HepG2 (cell line): ENCODE data around the gene KRT73. TPM values are rescaled to one million over a fixed set of nuclear protein-coding genes. Genes with fewer than 3 reads are reported as not detected.

ENCODE experiments used
- ATAC-seq: fragments of 200-7000 bp; cut with Tn5 transposase; 3 replicates; pipeline ENCODE4 v1.9.1; 2020; ENCODE audit warnings: mild to moderate bottlenecking, moderate library complexity
- BruUV-seq: library from RNA; stranded (reverse); fragments of 400-500 nt; replicated peaks from 2 replicates; lab custom pipeline; 2021; lab: Mats Ljungman, UMichigan
- CTCF ChIA-PET: fragments of 300-600 bp; formaldehyde crosslinking; extraction: SDS; loops from one replicate; lab custom pipeline; 2021; ENCODE audit warnings: low total read pairs, inconsistent platforms, low intra/inter-chr PET ratio; lab: Yijun Ruan, JAX
- POLR2A ChIA-PET: fragments of 350-600 bp; sonication (Branson Sonifier 250); formaldehyde crosslinking; loops from one replicate; lab custom pipeline; 2020; ENCODE audit warnings: antibody characterized with exemption, inconsistent platforms; lab: Yijun Ruan, JAX
- DNase-seq: peaks from one replicate; pipeline ENCODE4 v3.0.0-alpha.2; 2015; ENCODE audit warnings: low spot score
- FAIRE-seq: peaks from 3 replicates; lab custom pipeline; 2011; peaks lifted over from hg19 to GRCh38; lab: Jason Lieb, UNC
- H2AFZ ChIP-seq: one replicate; pipeline ENCODE4 v1.6.1; 2011; ENCODE audit warnings: low read length, inconsistent platforms
- H3K27ac ChIP-seq: fragments of 300-600 bp; 3 replicates; pipeline ENCODE4 v1.8.0; 2011; ENCODE audit warnings: mixed run types, mild to moderate bottlenecking, mixed read lengths, low read length, inconsistent platforms; ENCODE audit not compliant: insufficient read depth; ENCODE audit errors: extremely low read length
- H3K27me3 ChIP-seq, 2 experiments: fragments of 200-600 bp in 1 of 2; 2 replicates in 1 of 2; 3 replicates in 1 of 2; pipeline versions ENCODE4 v1.6.0 to v1.8.0; 2011; ENCODE audit warnings: low read length in 2 of 2, mild to moderate bottlenecking in 2 of 2, moderate library complexity in 2 of 2, inconsistent platforms in 1 of 2; ENCODE audit not compliant: insufficient read depth in 2 of 2, control insufficient read depth in 1 of 2
- H3K36me3 ChIP-seq, 2 experiments: fragments of 200-600 bp in 1 of 2; replicated peaks in 1 of 2; 2 replicates in 1 of 2; 3 replicates in 1 of 2; pipeline versions ENCODE4 v1.5.1 to v1.8.0; 2011; ENCODE audit warnings: low read length in 2 of 2, inconsistent platforms in 1 of 2; ENCODE audit not compliant: insufficient read depth in 2 of 2, control insufficient read depth in 1 of 2
- H3K4me1 ChIP-seq: 2 replicates; pipeline ENCODE4 v1.5.1; 2012; ENCODE audit warnings: low read length, inconsistent platforms; ENCODE audit not compliant: insufficient read depth
- H3K4me2 ChIP-seq: 2 replicates; pipeline ENCODE4 v1.6.0; 2011; ENCODE audit warnings: low read depth, low read length, inconsistent platforms
- H3K4me3 ChIP-seq, 3 experiments: fragments of 200-600 bp in 1 of 3; sonication (generic), shearing (Covaris generic) in 1 of 3; replicated peaks in 1 of 3; 2 replicates each; pipeline ENCODE4 v1.5.1; 2011 to 2016; ENCODE audit warnings: low read length in 3 of 3, inconsistent platforms in 2 of 3, low read depth in 2 of 3, mild to moderate bottlenecking in 2 of 3, control low read depth in 1 of 3, mixed read lengths in 1 of 3; ENCODE audit not compliant: insufficient read depth in 1 of 3
- H3K79me2 ChIP-seq: one replicate; pipeline ENCODE4 v1.6.1; 2011; ENCODE audit warnings: low read length, inconsistent platforms; ENCODE audit not compliant: insufficient read depth
- H3K9ac ChIP-seq: 2 replicates; pipeline ENCODE4 v1.6.0; 2011; ENCODE audit warnings: mild to moderate bottlenecking, low read depth, low read length, inconsistent platforms; ENCODE audit not compliant: insufficient read depth
- H3K9me3 ChIP-seq: 2 replicates; pipeline ENCODE4 v1.5.1; 2012; ENCODE audit warnings: mild to moderate bottlenecking, low read length
- H4K20me1 ChIP-seq: 2 replicates; pipeline ENCODE4 v1.6.0; 2011; ENCODE audit warnings: inconsistent platforms, mild to moderate bottlenecking, low read length, moderate library complexity; ENCODE audit not compliant: insufficient read depth
- CERS6 ChIP-seq: sonication (generic); formaldehyde crosslinking; IDR thresholded peaks from 2 replicates; pipeline ENCODE4 v1.5.0; 2020; ENCODE audit warnings: missing genetic modification reagents
- ELF4 ChIP-seq: sonication (generic); formaldehyde crosslinking; IDR thresholded peaks from 2 replicates; pipeline ENCODE4 v1.5.0; 2020; ENCODE audit warnings: missing genetic modification reagents, mild to moderate bottlenecking, moderate library complexity, borderline replicate concordance
- MEIS2 ChIP-seq: sonication (generic); formaldehyde crosslinking; IDR thresholded peaks from 2 replicates; pipeline ENCODE4 v1.9.0; 2021; ENCODE audit warnings: mild to moderate bottlenecking, missing genetic modification reagents
- MIXL1 ChIP-seq: IDR thresholded peaks from 2 replicates; pipeline ENCODE4 v1.6.1; 2016
- NFE2L1 ChIP-seq: sonication (generic); formaldehyde crosslinking; IDR thresholded peaks from 2 replicates; pipeline ENCODE4 v1.4.0; 2020; ENCODE audit warnings: missing genetic modification reagents, mild to moderate bottlenecking, borderline replicate concordance
- POGZ ChIP-seq: sonication (generic); formaldehyde crosslinking; IDR thresholded peaks from 2 replicates; pipeline ENCODE4 v1.4.0; 2020; ENCODE audit warnings: mild to moderate bottlenecking, missing genetic modification reagents
- TIGD3 ChIP-seq: sonication (generic); formaldehyde crosslinking; IDR thresholded peaks from 2 replicates; pipeline ENCODE4 v1.5.1; 2020; ENCODE audit warnings: mild to moderate bottlenecking, missing genetic modification reagents, borderline replicate concordance
- TRIM24 ChIP-seq: sonication (generic); formaldehyde crosslinking; IDR thresholded peaks from 2 replicates; pipeline ENCODE4 v1.8.0; 2022; ENCODE audit warnings: mild to moderate bottlenecking, missing genetic modification reagents
- ZBTB7A ChIP-seq: sonication (generic); formaldehyde crosslinking; IDR thresholded peaks from 2 replicates; pipeline ENCODE4 v1.8.0; 2022; ENCODE audit warnings: mild to moderate bottlenecking, missing genetic modification reagents
- ZBTB8A ChIP-seq: sonication (generic); formaldehyde crosslinking; IDR thresholded peaks from 2 replicates; pipeline ENCODE4 v1.4.0; 2020; ENCODE audit warnings: mild to moderate bottlenecking, low read depth, missing genetic modification reagents, borderline replicate concordance
- ZNF275 ChIP-seq: sonication (generic); formaldehyde crosslinking; IDR thresholded peaks from 2 replicates; pipeline ENCODE4 v1.8.0; 2022; ENCODE audit warnings: missing genetic modification reagents, mild to moderate bottlenecking, inconsistent platforms, borderline replicate concordance
- ZNF652 ChIP-seq: IDR thresholded peaks from 2 replicates; pipeline ENCODE4 v1.6.1; 2016; ENCODE audit warnings: low read depth, borderline replicate concordance
- ZNF660 ChIP-seq: sonication (generic); formaldehyde crosslinking; IDR thresholded peaks from 2 replicates; pipeline ENCODE4 v1.5.1; 2020; ENCODE audit warnings: mild to moderate bottlenecking, low read depth, missing genetic modification reagents, borderline replicate concordance
- WGBS: methylation state at CpG from one replicate; pipeline ENCODE4 v1.1.6; 2017; ENCODE audit warnings: low lambda C conversion rate; 5-methylcytosine and 5-hydroxymethylcytosine counted together
- in situ Hi-C: cut with HindIII; loops from 2 replicates; pipeline ENCODE4 v1.10.0; 2017; ENCODE audit warnings: low pct_unique_long_range_greater_than_20kb; ENCODE audit not compliant: extremely low pct_ligation_motif_present
- intact Hi-C: fragments of 100-400 bp; cut with micrococcal nuclease; formaldehyde crosslinking; loops from one replicate; pipeline ENCODE4 v1.10.0; 2022; ENCODE audit not compliant: unreplicated experiment
- polyA plus RNA-seq, 8 experiments: library from polyadenylated mRNA; depleted of rRNA in 3 of 8; stranded (reverse) in 7 of 8; unstranded in 1 of 8; fragments of >200 nt; fragmentation: Illumina TruSeq in 4 of 8; extraction: Trizol in 4 of 8; gene quantifications; 2 replicates each; pipeline versions ENCODE4 v1.2.1 to v1.2.3, GENCODE V29; 2011 to 2016; ENCODE audit warnings: low read depth in 4 of 8, missing spikeins in 1 of 8, mixed read lengths in 1 of 8; ENCODE audit not compliant: insufficient read depth in 1 of 8
- total RNA-seq, 5 experiments: library from RNA; depleted of rRNA; stranded (reverse); fragments of >200 nt; fragmentation: Illumina TruSeq; extraction: Trizol; gene quantifications; 2 replicates each; pipeline ENCODE4 v1.2.3, GENCODE V29; 2016; ENCODE audit warnings: low read depth in 1 of 5
- TF ChIP-seq, protein P1 (sequence below): sonication (generic); formaldehyde crosslinking; IDR thresholded peaks from 2 replicates; pipeline ENCODE4 v1.5.0; 2020; ENCODE audit warnings: missing genetic modification reagents
- TF ChIP-seq, protein P2 (sequence below): sonication (generic); formaldehyde crosslinking; IDR thresholded peaks from 2 replicates; pipeline ENCODE4 v1.5.0; 2020; ENCODE audit warnings: missing genetic modification reagents, mild to moderate bottlenecking, borderline replicate concordance
- TF ChIP-seq, protein P3 (sequence below): sonication (generic); formaldehyde crosslinking; conservative IDR thresholded peaks from 2 replicates; pipeline ENCODE4 v1.4.0; 2020; ENCODE audit warnings: mild to moderate bottlenecking, missing genetic modification reagents, moderate library complexity

Gene KRT73
- total and polyA plus RNA-seq, 2 of the 13 experiments (the other 11 are each of a cell fraction or from before 2014, with no cell fraction given): not detected

- Histone ChIP-seq H3K79me2 (no peaks in the 10 kb centered on the region), H3K9ac (no peak overlapping the region), H4K20me1 (no peaks in the 10 kb centered on the region), H3K4me2 (no peak overlapping the region), H3K27ac (no peak overlapping the region), H3K36me3 (no peaks in the 10 kb centered on the region), H2AFZ (no peak overlapping the region), H3K27me3 (peaks cover 4 to 45% of the 10 kb centered on the region in 2 experiments; a peak in 2 of 5 replicates), H3K4me1 (no peaks in the 10 kb centered on the region), H3K9me3 (no peaks in the 10 kb centered on the region), H3K4me3 (no peak overlapping the region)
- intact Hi-C loops (loop anchor here (2.0 kb wide), 1 partner anchor 288 kb away; no protein-coding TSS in a partner anchor), in situ Hi-C loops (loop anchor here (5.0 to 10.0 kb wide), 2 partner anchors 285 to 402 kb away; no protein-coding TSS in a partner anchor)
- TF ChIP-seq MIXL1 (CRISPR knock-in tag) (no peak), ZNF660 (CRISPR knock-in tag) (no peak), TIGD3 (CRISPR knock-in tag) (no peak), ZBTB8A (CRISPR knock-in tag) (no peak), ZBTB7A (CRISPR knock-in tag) (no peak), TRIM24 (CRISPR knock-in tag) (no peak), MEIS2 (no peak), CERS6 (CRISPR knock-in tag) (no peak), NFE2L1 (CRISPR knock-in tag) (no peak), ZNF275 (CRISPR knock-in tag) (no peak), POGZ (CRISPR knock-in tag) (no peak), ZNF652 (CRISPR knock-in tag) (no peak), ELF4 (no peak)
- TF ChIP-seq, protein P1, sequence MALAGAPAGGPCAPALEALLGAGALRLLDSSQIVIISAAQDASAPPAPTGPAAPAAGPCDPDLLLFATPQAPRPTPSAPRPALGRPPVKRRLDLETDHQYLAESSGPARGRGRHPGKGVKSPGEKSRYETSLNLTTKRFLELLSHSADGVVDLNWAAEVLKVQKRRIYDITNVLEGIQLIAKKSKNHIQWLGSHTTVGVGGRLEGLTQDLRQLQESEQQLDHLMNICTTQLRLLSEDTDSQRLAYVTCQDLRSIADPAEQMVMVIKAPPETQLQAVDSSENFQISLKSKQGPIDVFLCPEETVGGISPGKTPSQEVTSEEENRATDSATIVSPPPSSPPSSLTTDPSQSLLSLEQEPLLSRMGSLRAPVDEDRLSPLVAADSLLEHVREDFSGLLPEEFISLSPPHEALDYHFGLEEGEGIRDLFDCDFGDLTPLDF (CRISPR knock-in tag): no peak
- TF ChIP-seq, protein P2, sequence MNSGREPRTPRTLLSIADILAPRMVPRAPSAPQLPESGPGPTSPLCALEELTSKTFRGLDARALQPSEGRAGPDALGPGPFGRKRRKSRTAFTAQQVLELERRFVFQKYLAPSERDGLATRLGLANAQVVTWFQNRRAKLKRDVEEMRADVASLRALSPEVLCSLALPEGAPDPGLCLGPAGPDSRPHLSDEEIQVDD (CRISPR knock-in tag): no peak
- TF ChIP-seq, protein P3, sequence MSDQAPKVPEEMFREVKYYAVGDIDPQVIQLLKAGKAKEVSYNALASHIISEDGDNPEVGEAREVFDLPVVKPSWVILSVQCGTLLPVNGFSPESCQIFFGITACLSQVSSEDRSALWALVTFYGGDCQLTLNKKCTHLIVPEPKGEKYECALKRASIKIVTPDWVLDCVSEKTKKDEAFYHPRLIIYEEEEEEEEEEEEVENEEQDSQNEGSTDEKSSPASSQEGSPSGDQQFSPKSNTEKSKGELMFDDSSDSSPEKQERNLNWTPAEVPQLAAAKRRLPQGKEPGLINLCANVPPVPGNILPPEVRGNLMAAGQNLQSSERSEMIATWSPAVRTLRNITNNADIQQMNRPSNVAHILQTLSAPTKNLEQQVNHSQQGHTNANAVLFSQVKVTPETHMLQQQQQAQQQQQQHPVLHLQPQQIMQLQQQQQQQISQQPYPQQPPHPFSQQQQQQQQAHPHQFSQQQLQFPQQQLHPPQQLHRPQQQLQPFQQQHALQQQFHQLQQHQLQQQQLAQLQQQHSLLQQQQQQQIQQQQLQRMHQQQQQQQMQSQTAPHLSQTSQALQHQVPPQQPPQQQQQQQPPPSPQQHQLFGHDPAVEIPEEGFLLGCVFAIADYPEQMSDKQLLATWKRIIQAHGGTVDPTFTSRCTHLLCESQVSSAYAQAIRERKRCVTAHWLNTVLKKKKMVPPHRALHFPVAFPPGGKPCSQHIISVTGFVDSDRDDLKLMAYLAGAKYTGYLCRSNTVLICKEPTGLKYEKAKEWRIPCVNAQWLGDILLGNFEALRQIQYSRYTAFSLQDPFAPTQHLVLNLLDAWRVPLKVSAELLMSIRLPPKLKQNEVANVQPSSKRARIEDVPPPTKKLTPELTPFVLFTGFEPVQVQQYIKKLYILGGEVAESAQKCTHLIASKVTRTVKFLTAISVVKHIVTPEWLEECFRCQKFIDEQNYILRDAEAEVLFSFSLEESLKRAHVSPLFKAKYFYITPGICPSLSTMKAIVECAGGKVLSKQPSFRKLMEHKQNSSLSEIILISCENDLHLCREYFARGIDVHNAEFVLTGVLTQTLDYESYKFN (CRISPR knock-in tag): no peak
- no TSS peak for BruUV-seq
- no peak for DNase-seq
- no peak for ATAC-seq
- no peak for FAIRE-seq
- WGBS: 21% methylated on average over 2 of the region's 2 CpGs
- POLR2A ChIA-PET: no interaction called here
- CTCF ChIA-PET: interaction anchor here (1.6 to 3.8 kb wide), 3 partner anchors 288 to 398 kb away, joined by 7 to 33 read pairs (median 15); no protein-coding TSS in a partner anchor
Observed at GRCh38 chr12:52582486-52582885, 35.9 kb downstream of the KRT73 start.
